ENCODE data around the gene MKNK1. TPM values are rescaled to one million over a fixed set of nuclear protein-coding genes. Genes with fewer than 3 reads are reported as not detected.

MKNK1 gene
- total RNA-seq, 1 donor from 2014 or later: 28.0 TPM

DNA sequence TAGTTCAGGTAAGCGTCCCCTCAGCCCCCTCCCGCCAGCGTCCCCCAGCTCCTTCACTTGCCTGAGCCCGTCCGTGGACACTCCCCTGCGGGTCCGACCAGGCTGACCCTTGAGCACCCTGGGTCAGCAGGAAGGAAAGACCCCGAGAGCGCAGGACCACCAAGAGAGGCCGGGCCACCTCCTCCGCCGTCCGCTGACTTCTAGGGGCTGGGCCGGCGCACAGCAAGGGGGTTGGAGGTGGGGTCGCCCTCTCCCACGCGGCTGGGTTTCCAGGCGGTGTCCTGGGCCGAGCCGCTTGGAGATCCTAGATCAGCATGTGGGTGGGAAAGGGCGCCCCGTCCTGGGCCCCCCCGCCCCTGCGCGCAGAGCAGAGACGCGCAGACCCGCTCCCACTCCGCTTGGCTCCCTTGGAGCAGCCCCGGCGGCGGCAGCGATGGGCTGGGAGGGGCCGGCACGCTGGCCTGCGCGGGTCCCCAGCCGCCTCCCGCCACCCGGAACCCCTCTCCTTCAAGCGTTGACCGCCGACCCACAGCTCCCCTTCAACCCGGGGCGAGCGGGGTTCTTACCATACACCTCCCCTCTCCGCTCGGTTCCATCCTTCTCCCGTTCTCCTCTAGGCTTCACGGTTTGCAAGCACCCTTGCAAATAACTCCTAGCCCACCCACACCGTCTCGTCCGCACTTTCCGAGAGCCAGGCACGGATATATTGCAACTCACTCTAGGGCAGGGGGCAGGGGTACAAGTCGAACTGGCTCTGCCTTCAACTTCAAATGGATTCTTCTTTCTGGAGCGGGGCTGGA lies 60.1 kb downstream of the MKNK1 start:
- Mint-ChIP-seq H3K4me1 (peaks cover 14% of the 10 kb centered on the region), H3K36me3 (ENCODE audit: low read depth) (peaks cover 2% of the 10 kb centered on the region), H3K27me3 (ENCODE audit: low read depth) (peaks cover 80% of the 10 kb centered on the region), H3K4me3 (peak overlapping the region; percentile 27), H3K27ac (ENCODE audit: unreplicated experiment) (no peak overlapping the region), H3K9me3 (no peaks in the 10 kb centered on the region)
- no peak for DNase-seq (ENCODE audit: low read depth, low spot score)
- TF ChIP-seq, protein P1, sequence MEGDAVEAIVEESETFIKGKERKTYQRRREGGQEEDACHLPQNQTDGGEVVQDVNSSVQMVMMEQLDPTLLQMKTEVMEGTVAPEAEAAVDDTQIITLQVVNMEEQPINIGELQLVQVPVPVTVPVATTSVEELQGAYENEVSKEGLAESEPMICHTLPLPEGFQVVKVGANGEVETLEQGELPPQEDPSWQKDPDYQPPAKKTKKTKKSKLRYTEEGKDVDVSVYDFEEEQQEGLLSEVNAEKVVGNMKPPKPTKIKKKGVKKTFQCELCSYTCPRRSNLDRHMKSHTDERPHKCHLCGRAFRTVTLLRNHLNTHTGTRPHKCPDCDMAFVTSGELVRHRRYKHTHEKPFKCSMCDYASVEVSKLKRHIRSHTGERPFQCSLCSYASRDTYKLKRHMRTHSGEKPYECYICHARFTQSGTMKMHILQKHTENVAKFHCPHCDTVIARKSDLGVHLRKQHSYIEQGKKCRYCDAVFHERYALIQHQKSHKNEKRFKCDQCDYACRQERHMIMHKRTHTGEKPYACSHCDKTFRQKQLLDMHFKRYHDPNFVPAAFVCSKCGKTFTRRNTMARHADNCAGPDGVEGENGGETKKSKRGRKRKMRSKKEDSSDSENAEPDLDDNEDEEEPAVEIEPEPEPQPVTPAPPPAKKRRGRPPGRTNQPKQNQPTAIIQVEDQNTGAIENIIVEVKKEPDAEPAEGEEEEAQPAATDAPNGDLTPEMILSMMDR (conservative IDR thresholded peaks at IDR 0.05): no peak

DNA sequence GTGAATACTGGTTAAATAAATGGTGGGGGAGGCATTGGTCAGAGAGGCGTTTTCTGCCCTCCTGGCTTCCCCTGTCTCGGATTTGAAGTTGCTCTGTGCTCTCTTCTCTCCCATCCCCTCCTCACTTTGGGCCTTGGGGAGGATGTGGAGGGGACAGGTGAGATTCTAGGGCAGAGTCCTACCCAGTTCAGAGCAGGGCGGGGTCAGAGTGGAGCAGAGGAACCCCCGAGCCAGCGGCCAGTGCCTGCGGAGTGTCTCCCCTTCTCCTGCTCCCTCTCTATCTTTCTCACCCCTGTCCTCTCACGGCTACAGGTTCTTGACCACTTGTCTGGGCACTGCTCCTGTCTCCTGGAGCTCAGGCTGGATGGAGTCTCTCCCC lies 60.7 kb downstream of the MKNK1 start:
- peaks cover 2% of the 10 kb centered on the region for H3K36me3 Mint-ChIP-seq (ENCODE audit: low read depth)
- no peaks in the 10 kb centered on the region for H3K9me3 Mint-ChIP-seq
- TF ChIP-seq, protein P1 (conservative IDR thresholded peaks at IDR 0.05): no peak
- no peak overlapping the region for H3K27ac Mint-ChIP-seq (ENCODE audit: unreplicated experiment)
- peaks cover 84% of the 10 kb centered on the region for H3K27me3 Mint-ChIP-seq (ENCODE audit: low read depth)
- DNase-seq (ENCODE audit: low read depth, low spot score): no peak
- H3K4me1 Mint-ChIP-seq: peaks cover 14% of the 10 kb centered on the region
- no peak overlapping the region for H3K4me3 Mint-ChIP-seq

DNA sequence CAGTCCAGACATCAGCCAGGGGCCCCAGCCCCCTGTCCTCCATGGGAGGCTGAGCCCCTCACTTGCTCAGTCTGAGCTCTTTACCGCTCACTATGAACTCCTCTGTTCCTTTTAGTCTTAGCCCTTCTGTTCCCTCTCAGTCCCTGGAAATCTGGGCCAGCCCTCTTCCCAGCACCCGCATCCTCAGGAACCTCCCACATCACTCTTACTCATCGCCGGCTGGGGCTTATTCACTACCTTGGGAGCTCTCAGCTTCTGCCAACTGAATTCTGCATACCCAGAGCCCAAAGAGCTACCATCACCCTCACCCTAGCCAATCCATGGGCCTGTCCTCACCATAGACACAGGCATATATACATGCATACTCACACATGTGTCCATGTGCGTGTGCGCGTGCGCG lies 64.1 kb downstream of the MKNK1 start:
- H3K27me3 Mint-ChIP-seq (ENCODE audit: low read depth): peaks cover 80% of the 10 kb centered on the region
- H3K36me3 Mint-ChIP-seq (ENCODE audit: low read depth): peaks cover 2% of the 10 kb centered on the region
- TF ChIP-seq, protein P1 (conservative IDR thresholded peaks at IDR 0.05): no peak
- H3K27ac Mint-ChIP-seq (ENCODE audit: unreplicated experiment): no peak overlapping the region
- H3K9me3 Mint-ChIP-seq: peaks cover 8% of the 10 kb centered on the region
- DNase-seq (ENCODE audit: low read depth, low spot score): no peak
- peaks cover 9% of the 10 kb centered on the region for H3K4me1 Mint-ChIP-seq
- H3K4me3 Mint-ChIP-seq: no peak overlapping the region

GRCh38 chr1:46538147-46538546 lies 65.9 kb downstream of the MKNK1 start:
- Mint-ChIP-seq H3K4me3 (no peak overlapping the region), H3K9me3 (peaks cover 8% of the 10 kb centered on the region), H3K36me3 (ENCODE audit: low read depth) (peaks cover 2% of the 10 kb centered on the region), H3K27ac (ENCODE audit: unreplicated experiment) (no peak overlapping the region), H3K27me3 (ENCODE audit: low read depth) (peaks cover 78% of the 10 kb centered on the region), H3K4me1 (peaks cover 4% of the 10 kb centered on the region)
- no peak for DNase-seq (ENCODE audit: low read depth, low spot score)
- TF ChIP-seq, protein P1 (conservative IDR thresholded peaks at IDR 0.05): no peak

- Mint-ChIP-seq H3K4me3 (no peak overlapping the region), H3K27me3 (ENCODE audit: low read depth) (peaks cover 74% of the 10 kb centered on the region), H3K4me1 (peaks cover 4% of the 10 kb centered on the region), H3K9me3 (peaks cover 8% of the 10 kb centered on the region), H3K36me3 (ENCODE audit: low read depth) (peaks cover 1% of the 10 kb centered on the region), H3K27ac (ENCODE audit: unreplicated experiment) (no peak overlapping the region)
- TF ChIP-seq, protein P1 (conservative IDR thresholded peaks at IDR 0.05): no peak
- DNase-seq (ENCODE audit: low read depth, low spot score): no peak
These were observed 66.4 kb downstream of the MKNK1 start for GRCh38 chr1:46537651-46538050.

Data from neural crest cell (in vitro differentiated cells).